Measurements from ENCODE around the gene FRK. TPM values are rescaled to one million over a fixed set of nuclear protein-coding genes. Genes with fewer than 3 reads are reported as not detected.
"Not testable (repeated sequence)": the region's sequence is repeated elsewhere in the genome, so short reads cannot be mapped to it uniquely, and the experiment has no call there.

The FRK gene
- total RNA-seq, 2 experiments from 2014 or later = 0.03 TPM

GRCh38 chr6:115947966-115948541 is 112.6 kb downstream of the FRK start:
- Mint-ChIP-seq H3K27ac (no peak overlapping the region), H3K4me3 (no peak overlapping the region), H3K36me3 (ENCODE audit: low read depth) (no peaks in the 10 kb centered on the region), H3K9me3 (ENCODE audit: insufficient read depth) (no peaks in the 10 kb centered on the region), H3K27me3 (ENCODE audit: low read depth) (no peaks in the 10 kb centered on the region), H3K4me1 (ENCODE audit: low read depth) (no peaks in the 10 kb centered on the region)
- ChIA-PET POLR2A (no interaction called here), CTCF (no interaction called here)
- no peak for ATAC-seq
- no peak for DNase-seq

- CTCF ChIA-PET = no interaction called here
- Mint-ChIP-seq H3K27ac (no peak overlapping the region), H3K27me3 (ENCODE audit: low read depth) (no peaks in the 10 kb centered on the region), H3K4me3 (no peak overlapping the region), H3K36me3 (ENCODE audit: low read depth) (no peaks in the 10 kb centered on the region), H3K4me1 (ENCODE audit: low read depth) (no peaks in the 10 kb centered on the region), H3K9me3 (ENCODE audit: insufficient read depth) (no peaks in the 10 kb centered on the region)
- no peak for ATAC-seq
- POLR2A ChIA-PET = no interaction called here
- no peak for DNase-seq
These were observed 114.9 kb downstream of the FRK start for GRCh38 chr6:115945812-115946211.

- Mint-ChIP-seq H3K27ac (no peak overlapping the region), H3K36me3 (ENCODE audit: low read depth) (no peaks in the 10 kb centered on the region), H3K27me3 (ENCODE audit: low read depth) (no peaks in the 10 kb centered on the region), H3K4me3 (no peak overlapping the region), H3K9me3 (ENCODE audit: insufficient read depth) (no peaks in the 10 kb centered on the region), H3K4me1 (ENCODE audit: low read depth) (no peaks in the 10 kb centered on the region)
- ChIA-PET POLR2A (no interaction called here), CTCF (no interaction called here)
- DNase-seq (no peak), ATAC-seq (no peak)
These were observed 115.4 kb downstream of the FRK start for GRCh38 chr6:115945306-115945705.

- POLR2A ChIA-PET; H3K36me3 Mint-ChIP-seq (ENCODE audit: low read depth); DNase-seq; H3K4me3 Mint-ChIP-seq; H3K27me3 Mint-ChIP-seq (ENCODE audit: low read depth); H3K27ac Mint-ChIP-seq; H3K9me3 Mint-ChIP-seq (ENCODE audit: insufficient read depth); H3K4me1 Mint-ChIP-seq (ENCODE audit: low read depth); ATAC-seq; CTCF ChIA-PET: not testable (repeated sequence)
These were observed 115.9 kb downstream of the FRK start for GRCh38 chr6:115944829-115945228.

GRCh38 chr6:115937502-115937901 is 123.2 kb downstream of the FRK start:
- CTCF ChIA-PET; H3K9me3 Mint-ChIP-seq (ENCODE audit: insufficient read depth); DNase-seq; POLR2A ChIA-PET; H3K27ac Mint-ChIP-seq; ATAC-seq; H3K36me3 Mint-ChIP-seq (ENCODE audit: low read depth); H3K27me3 Mint-ChIP-seq (ENCODE audit: low read depth); H3K4me3 Mint-ChIP-seq; H3K4me1 Mint-ChIP-seq (ENCODE audit: low read depth): not testable (repeated sequence)

GRCh38 chr6:115935361-115935760 is 125.3 kb downstream of the FRK start:
- no peak overlapping the region for H3K27ac Mint-ChIP-seq
- H3K9me3 Mint-ChIP-seq (ENCODE audit: insufficient read depth) = no peaks in the 10 kb centered on the region
- no peaks in the 10 kb centered on the region for H3K36me3 Mint-ChIP-seq (ENCODE audit: low read depth)
- DNase-seq (no peak), ATAC-seq (no peak)
- no peak overlapping the region for H3K4me3 Mint-ChIP-seq
- POLR2A ChIA-PET = no interaction called here
- no peaks in the 10 kb centered on the region for H3K27me3 Mint-ChIP-seq (ENCODE audit: low read depth)
- CTCF ChIA-PET = no interaction called here
- H3K4me1 Mint-ChIP-seq (ENCODE audit: low read depth) = no peaks in the 10 kb centered on the region

GRCh38 chr6:115934829-115935228 is 125.9 kb downstream of the FRK start:
- H3K27ac Mint-ChIP-seq = no peak overlapping the region
- H3K36me3 Mint-ChIP-seq (ENCODE audit: low read depth) = no peaks in the 10 kb centered on the region
- ATAC-seq = no peak
- ChIA-PET CTCF (no interaction called here), POLR2A (no interaction called here)
- H3K4me3 Mint-ChIP-seq = no peak overlapping the region
- H3K4me1 Mint-ChIP-seq (ENCODE audit: low read depth) = no peaks in the 10 kb centered on the region
- H3K27me3 Mint-ChIP-seq (ENCODE audit: low read depth) = no peaks in the 10 kb centered on the region
- no peaks in the 10 kb centered on the region for H3K9me3 Mint-ChIP-seq (ENCODE audit: insufficient read depth)
- DNase-seq = no peak

- CTCF ChIA-PET = no interaction called here
- H3K27me3 Mint-ChIP-seq (ENCODE audit: low read depth) = no peaks in the 10 kb centered on the region
- H3K36me3 Mint-ChIP-seq (ENCODE audit: low read depth) = no peaks in the 10 kb centered on the region
- no peaks in the 10 kb centered on the region for H3K9me3 Mint-ChIP-seq (ENCODE audit: insufficient read depth)
- no peak overlapping the region for H3K27ac Mint-ChIP-seq
- POLR2A ChIA-PET = no interaction called here
- DNase-seq (no peak), ATAC-seq (no peak)
- no peaks in the 10 kb centered on the region for H3K4me1 Mint-ChIP-seq (ENCODE audit: low read depth)
- H3K4me3 Mint-ChIP-seq = no peak overlapping the region
These were observed 126.5 kb downstream of the FRK start for GRCh38 chr6:115934145-115934544.

GRCh38 chr6:115932481-115932880 is 128.2 kb downstream of the FRK start:
- H3K27me3 Mint-ChIP-seq (ENCODE audit: low read depth) = no peaks in the 10 kb centered on the region
- no peak for DNase-seq
- H3K36me3 Mint-ChIP-seq (ENCODE audit: low read depth) = no peaks in the 10 kb centered on the region
- ChIA-PET POLR2A (no interaction called here), CTCF (no interaction called here)
- ATAC-seq = no peak
- no peaks in the 10 kb centered on the region for H3K4me1 Mint-ChIP-seq (ENCODE audit: low read depth)
- no peak overlapping the region for H3K27ac Mint-ChIP-seq
- H3K4me3 Mint-ChIP-seq = no peak overlapping the region
- no peaks in the 10 kb centered on the region for H3K9me3 Mint-ChIP-seq (ENCODE audit: insufficient read depth)

GRCh38 chr6:115928000-115928399 is 132.7 kb downstream of the FRK start:
- ATAC-seq; H3K36me3 Mint-ChIP-seq (ENCODE audit: low read depth); H3K9me3 Mint-ChIP-seq (ENCODE audit: insufficient read depth); DNase-seq; H3K27ac Mint-ChIP-seq; H3K4me3 Mint-ChIP-seq; H3K27me3 Mint-ChIP-seq (ENCODE audit: low read depth); CTCF ChIA-PET; H3K4me1 Mint-ChIP-seq (ENCODE audit: low read depth); POLR2A ChIA-PET: not testable (repeated sequence)

- Mint-ChIP-seq H3K36me3 (ENCODE audit: low read depth) (no peaks in the 10 kb centered on the region), H3K4me3 (no peak overlapping the region), H3K4me1 (ENCODE audit: low read depth) (no peaks in the 10 kb centered on the region), H3K27ac (no peak overlapping the region), H3K27me3 (ENCODE audit: low read depth) (peaks cover 2% of the 10 kb centered on the region), H3K9me3 (ENCODE audit: insufficient read depth) (no peaks in the 10 kb centered on the region)
- ChIA-PET CTCF (no interaction called here), POLR2A (no interaction called here)
- ATAC-seq (no peak), DNase-seq (no peak)
These were observed 137.7 kb downstream of the FRK start for GRCh38 chr6:115922971-115923370.

GRCh38 chr6:115914098-115914497 is 146.6 kb downstream of the FRK start:
- Mint-ChIP-seq H3K36me3 (ENCODE audit: low read depth) (no peaks in the 10 kb centered on the region), H3K4me1 (ENCODE audit: low read depth) (no peaks in the 10 kb centered on the region), H3K27me3 (ENCODE audit: low read depth) (no peaks in the 10 kb centered on the region), H3K9me3 (ENCODE audit: insufficient read depth) (no peaks in the 10 kb centered on the region), H3K4me3 (no peak overlapping the region), H3K27ac (no peak overlapping the region)
- DNase-seq (no peak), ATAC-seq (no peak)
- POLR2A ChIA-PET = no interaction called here
- CTCF ChIA-PET = no interaction called here

- DNase-seq = no peak
- Mint-ChIP-seq H3K36me3 (ENCODE audit: low read depth) (no peaks in the 10 kb centered on the region), H3K4me3 (no peak overlapping the region), H3K27me3 (ENCODE audit: low read depth) (no peaks in the 10 kb centered on the region), H3K27ac (no peak overlapping the region), H3K9me3 (ENCODE audit: insufficient read depth) (no peaks in the 10 kb centered on the region), H3K4me1 (ENCODE audit: low read depth) (no peaks in the 10 kb centered on the region)
- ATAC-seq = no peak
- ChIA-PET POLR2A (no interaction called here), CTCF (no interaction called here)
These were observed 150.7 kb downstream of the FRK start for GRCh38 chr6:115909923-115910546.

Data from activated CD8-positive, alpha-beta T cell treated with anti-CD3 and anti-CD28 coated beads, Interleukin-2, amount 10 ng/mL, durations not matched to agents 7 days and 5 days (primary cell).